Stimulated activated CD8-positive, alpha-beta memory T cell treated with anti-CD3 and anti-CD28 coated beads, Interleukin-15, amount 100 ng/mL, for 48 hours (primary cell): ENCODE results near the gene THOC6.

Experiments used
- DNase-seq, 2 donors: peaks; one replicate each; pipeline ENCODE4 v3.0.0-alpha.2; 2020; ENCODE audit warnings: low read depth in 2 of 2

The THOC6 gene

GRCh38 chr16:3015865-3016521 is 7.8 kb upstream of the THOC6 start:
- no peak for DNase-seq

GRCh38 chr16:3017344-3017743 is 6.5 kb upstream of the THOC6 start:
- DNase-seq: no peak

GRCh38 chr16:3017794-3018506 is 5.9 kb upstream of the THOC6 start, which contains the start of gene CLDN6:
Gene CLDN6 (minus strand): TSS chr16:3018183. CDS start chr16:3016021, 2,162 bp downstream.
- no peak for DNase-seq

- DNase-seq: no peak
Observed at GRCh38 chr16:3019594-3020246, 4.1 kb upstream of the THOC6 start.

- DNase-seq: peak; percentile 63 to 73
Observed at GRCh38 chr16:3020247-3020603, 3.6 kb upstream of the THOC6 start, which contains the start of gene TNFRSF12A. Gene TNFRSF12A (plus strand): TSS chr16:3020368. CDS start chr16:3020398, 30 bp downstream.

- no peak for DNase-seq
Observed at GRCh38 chr16:3020604-3021448, 3.0 kb upstream of the THOC6 start.

- DNase-seq: peak; percentile 84 to 88
Observed at GRCh38 chr16:3021449-3022207, 2.2 kb upstream of the THOC6 start.

GRCh38 chr16:3022208-3022683 is 1.6 kb upstream of the THOC6 start:
- DNase-seq: peak; percentile 86 to 88

GRCh38 chr16:3022684-3023414 is 986 bp upstream of the THOC6 start:
- DNase-seq: no peak

GRCh38 chr16:3023415-3023668 is 493 bp upstream of the THOC6 start:
- no peak for DNase-seq

- no peak for DNase-seq
Observed at GRCh38 chr16:3025032-3026002, 1.5 kb downstream of the THOC6 start.

- DNase-seq: no peak
Observed at GRCh38 chr16:3026003-3026378, 2.2 kb downstream of the THOC6 start.

GRCh38 chr16:3026609-3027488 is 3.0 kb downstream of the THOC6 start:
- DNase-seq: no peak

- no peak for DNase-seq
Observed at GRCh38 chr16:3027489-3027795, 3.6 kb downstream of the THOC6 start.

GRCh38 chr16:3027983-3028715 is 4.3 kb downstream of the THOC6 start:
- DNase-seq: peak; percentile 79 to 83

- no peak for DNase-seq
Observed at GRCh38 chr16:3028716-3029319, 5.0 kb downstream of the THOC6 start.

- peak in 1 of 2 donors; percentile 36 for DNase-seq
Observed at GRCh38 chr16:3029491-3030221, 5.8 kb downstream of the THOC6 start.
